Heart left ventricle (tissue), 13 donors: Measurements from ENCODE around the gene EIF2S2.

Experiments used
- CTCF ChIP-seq, 12 donors: fragments of 200-600 bp; sonication (generic) in 4 of 12; IDR thresholded peaks; one replicate each; pipeline versions ENCODE4 v1.5.0 to v1.8.0; 2018 to 2022; ENCODE audit warnings: antibody characterized with exemption in 12 of 12, mild to moderate bottlenecking in 5 of 12
- POLR2A ChIP-seq, 2 donors: fragments of 450-650 bp; IDR thresholded peaks; one replicate each; pipeline ENCODE4 v1.6.1; 2017; ENCODE audit warnings: antibody characterized with exemption in 2 of 2, mild to moderate bottlenecking in 2 of 2, moderate library complexity in 2 of 2
- donor health status: ischemic (EF 13 %, LVEDD 7.1; RV severe dilation, severe dysfunction).
- donor health status: DM: no; HTN: yes; CAD: no.
- donor health status: DM: no; HTN: no; CAD: no.
- donor health status: ischemic (EF 25% LVEDD 6.9; RV normal size, moderate dysfunction).
- donor health status: ischemic (EF 25% LVEDD 5.7; RV mildly dilated, moderate dysfunction).
- donor health status: ischemic (EF 35%, LVEDD 5.7; RV mildly dilated, moderate dysfunction).
- donor health status: nonischemic (EF 11% LVEDD 7.7; RV severe dilation, severe dysfunction).
- donor health status: DM: yes; HTN: yes; CAD: no.
- donor health status: PGD.
- donor health status: ischemic (EF 29% LVEDD 5.4; RV normal size, mild dysfunction).
- donor health status: nonischemic (EF 23%, LVEDD 6.1; RV moderate dilation, normal function).

GRCh38 chr20:34104059-34104458, 8.0 kb downstream of the EIF2S2 start:
- TF ChIP-seq CTCF (IDR thresholded peaks at IDR 0.05) (no peak), POLR2A (IDR thresholded peaks at IDR 0.05) (no peak)
